AG09319 (cell line): ENCODE results near the gene ACO2.

Experiments used
- DNase-seq: peaks from one replicate; pipeline ENCODE4 v3.0.0-alpha.2; 2010; ENCODE audit warnings: low read depth; ENCODE audit errors: extremely low read depth
- TF ChIP-seq, protein P1 (sequence below): IDR thresholded peaks from 2 replicates; pipeline ENCODE4 v1.5.1; 2011; ENCODE audit warnings: low read depth, mild to moderate bottlenecking, inconsistent platforms, low read length, moderate library complexity

ACO2 gene

GRCh38 chr22:41487037-41487935 is 18.4 kb downstream of the ACO2 start:
- no peak for DNase-seq
- TF ChIP-seq, protein P1, sequence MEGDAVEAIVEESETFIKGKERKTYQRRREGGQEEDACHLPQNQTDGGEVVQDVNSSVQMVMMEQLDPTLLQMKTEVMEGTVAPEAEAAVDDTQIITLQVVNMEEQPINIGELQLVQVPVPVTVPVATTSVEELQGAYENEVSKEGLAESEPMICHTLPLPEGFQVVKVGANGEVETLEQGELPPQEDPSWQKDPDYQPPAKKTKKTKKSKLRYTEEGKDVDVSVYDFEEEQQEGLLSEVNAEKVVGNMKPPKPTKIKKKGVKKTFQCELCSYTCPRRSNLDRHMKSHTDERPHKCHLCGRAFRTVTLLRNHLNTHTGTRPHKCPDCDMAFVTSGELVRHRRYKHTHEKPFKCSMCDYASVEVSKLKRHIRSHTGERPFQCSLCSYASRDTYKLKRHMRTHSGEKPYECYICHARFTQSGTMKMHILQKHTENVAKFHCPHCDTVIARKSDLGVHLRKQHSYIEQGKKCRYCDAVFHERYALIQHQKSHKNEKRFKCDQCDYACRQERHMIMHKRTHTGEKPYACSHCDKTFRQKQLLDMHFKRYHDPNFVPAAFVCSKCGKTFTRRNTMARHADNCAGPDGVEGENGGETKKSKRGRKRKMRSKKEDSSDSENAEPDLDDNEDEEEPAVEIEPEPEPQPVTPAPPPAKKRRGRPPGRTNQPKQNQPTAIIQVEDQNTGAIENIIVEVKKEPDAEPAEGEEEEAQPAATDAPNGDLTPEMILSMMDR = no peak

DNA sequence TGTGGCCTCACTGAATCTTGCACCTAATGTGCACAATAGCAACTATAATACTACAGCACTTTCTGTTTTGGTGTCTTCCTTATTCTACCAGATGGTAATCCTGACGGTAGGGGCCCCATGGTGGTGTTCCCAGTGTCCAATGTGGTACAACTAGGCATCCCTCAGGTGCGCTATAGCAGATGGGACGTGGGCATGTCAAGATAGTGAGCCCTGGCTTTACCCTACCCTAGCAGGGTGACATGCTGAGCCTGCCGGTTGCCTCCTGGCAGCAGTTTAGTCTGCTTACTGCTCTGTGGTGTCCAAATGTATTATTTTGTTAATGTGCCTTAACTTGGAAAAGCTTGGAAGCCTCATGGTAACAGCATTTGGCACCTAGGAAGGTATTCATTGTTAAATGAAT is 19.2 kb downstream of the ACO2 start:
- TF ChIP-seq, protein P1 = no peak

GRCh38 chr22:41488596-41489385 is 19.9 kb downstream of the ACO2 start:
- TF ChIP-seq, protein P1 = no peak
- DNase-seq = no peak

More for the DNA sequence above, 19.2 kb downstream of the ACO2 start:
- no peak for DNase-seq

DNA sequence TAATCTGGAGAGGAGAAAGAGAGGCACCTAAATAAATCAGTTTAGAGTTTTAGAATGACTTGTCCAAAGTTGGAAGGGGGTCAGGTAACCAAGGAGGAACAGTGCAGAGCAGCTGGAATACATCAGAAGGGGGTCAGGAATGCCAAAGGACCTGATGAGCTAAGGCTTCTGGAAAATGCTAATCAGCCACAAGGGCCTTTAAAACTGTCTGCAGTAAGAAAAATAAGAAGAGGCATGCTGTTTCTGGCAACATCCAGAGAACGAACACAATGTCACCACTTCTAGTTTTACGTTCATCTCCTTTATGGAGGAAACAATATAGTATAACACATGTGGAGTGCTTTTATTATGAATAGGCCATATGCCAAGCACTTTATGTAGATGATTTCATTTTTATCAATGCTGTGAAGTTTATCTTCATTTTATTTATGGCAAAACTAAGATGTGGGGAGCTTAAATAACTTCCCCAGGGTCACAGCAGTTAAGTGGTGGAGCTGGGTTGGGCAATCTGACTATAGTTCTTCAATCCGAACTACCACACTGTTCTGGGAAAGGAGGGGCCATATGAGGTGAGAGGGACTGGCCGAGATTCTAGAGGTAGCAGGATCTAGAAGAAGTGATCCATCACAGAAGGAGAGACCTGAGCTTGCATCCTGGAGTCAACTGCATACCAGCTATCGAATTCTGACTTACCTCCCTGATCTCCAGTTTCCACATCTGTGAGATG is 22.6 kb downstream of the ACO2 start:
- TF ChIP-seq, protein P1 = no peak
- no peak for DNase-seq

GRCh38 chr22:41498303-41498835 is 29.5 kb downstream of the ACO2 start:
- TF ChIP-seq, protein P1 = no peak
- DNase-seq = no peak

DNA sequence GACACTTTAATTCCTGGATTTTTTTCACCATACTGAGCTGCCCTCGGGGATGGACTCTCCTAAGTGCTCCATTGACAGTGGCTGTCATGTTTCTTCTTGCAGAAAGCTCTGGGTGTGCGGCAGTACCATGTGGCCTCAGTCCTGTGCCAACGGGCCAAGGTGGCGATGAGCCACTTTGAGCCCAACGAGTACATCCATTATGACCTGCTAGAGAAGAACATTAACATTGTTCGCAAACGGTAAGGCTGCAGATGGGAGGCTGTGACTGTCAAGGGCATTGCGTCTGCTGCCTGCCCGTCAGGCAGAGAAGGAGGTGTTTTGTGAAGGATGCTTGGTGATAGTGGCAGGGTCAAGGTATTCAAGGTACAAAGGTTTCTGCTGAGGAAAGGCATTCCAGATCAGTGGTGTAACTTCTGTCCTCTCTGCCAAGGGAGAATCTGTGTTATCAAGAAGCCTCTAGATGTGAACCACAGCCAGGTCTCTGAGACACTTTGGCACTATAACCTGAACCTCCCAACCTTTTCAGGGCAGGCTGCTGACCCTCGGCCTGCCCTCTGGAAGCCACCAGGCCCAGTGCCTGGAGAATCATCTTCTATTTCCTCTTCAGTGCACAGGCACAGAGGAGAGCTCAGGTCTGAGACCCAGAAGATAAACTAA is 30.8 kb downstream of the ACO2 start:
- TF ChIP-seq, protein P1 = no peak
- no peak for DNase-seq
